Epithelial cell of proximal tubule (primary cell): ENCODE measurements around the gene TWSG1. TPM values are rescaled to one million over a fixed set of nuclear protein-coding genes. Genes with fewer than 3 reads are reported as not detected.
"Not testable (repeated sequence)": the region's sequence is repeated elsewhere in the genome, so short reads cannot be mapped to it uniquely, and the experiment has no call there.

Experiments
- DNase-seq: peaks from one replicate; pipeline ENCODE4 v3.0.0-alpha.2; 2011; ENCODE audit warnings: low read depth
- H3K4me3 ChIP-seq: 2 replicates; pipeline ENCODE4 v1.5.1; 2011; ENCODE audit warnings: low read depth, mild to moderate bottlenecking, low read length
- CTCF ChIP-seq: conservative IDR thresholded peaks from 2 replicates; pipeline ENCODE4 v1.5.1; 2012; ENCODE audit warnings: low read depth, mild to moderate bottlenecking, low read length
- total RNA-seq: library from RNA; depleted of rRNA; stranded (reverse); fragments of >200 nt; gene quantifications from 2 replicates; pipeline ENCODE4 v1.2.3, GENCODE V29; 2015

The TWSG1 gene
- total RNA-seq, 1 donor from 2014 or later, result 40.5 TPM

GRCh38 chr18:9421901-9422327, 87.3 kb downstream of the TWSG1 start:
- no peak for DNase-seq
- no peak for TF ChIP-seq CTCF
- H3K4me3 ChIP-seq, result no peak overlapping the region

GRCh38 chr18:9422816-9423519, 88.4 kb downstream of the TWSG1 start:
- no peak for DNase-seq
- no peak overlapping the region for H3K4me3 ChIP-seq
- no peak for TF ChIP-seq CTCF

GRCh38 chr18:9423648-9424047, 89.1 kb downstream of the TWSG1 start:
- DNase-seq, H3K4me3 ChIP-seq: not testable (repeated sequence)

GRCh38 chr18:9424235-9424634, 89.7 kb downstream of the TWSG1 start:
- H3K4me3 ChIP-seq, DNase-seq: not testable (repeated sequence)

GRCh38 chr18:9426753-9427152, 92.2 kb downstream of the TWSG1 start:
- no peak for TF ChIP-seq CTCF
- no peak for DNase-seq
- H3K4me3 ChIP-seq, result no peak overlapping the region

- H3K4me3 ChIP-seq, result no peak overlapping the region
- no peak for TF ChIP-seq CTCF
- DNase-seq, result no peak
Measured at GRCh38 chr18:9428301-9428706, 93.7 kb downstream of the TWSG1 start.

- no peak for TF ChIP-seq CTCF
- no peak overlapping the region for H3K4me3 ChIP-seq
- DNase-seq, result no peak
Measured at GRCh38 chr18:9428862-9429661, 94.5 kb downstream of the TWSG1 start.

GRCh38 chr18:9429662-9429993, 95.1 kb downstream of the TWSG1 start:
- no peak for DNase-seq
- no peak for TF ChIP-seq CTCF
- H3K4me3 ChIP-seq, result no peak overlapping the region

GRCh38 chr18:9430315-9430714, 95.7 kb downstream of the TWSG1 start:
- not testable (repeated sequence) for H3K4me3 ChIP-seq, DNase-seq
